ENCODE data around the gene MYO5A. TPM values are rescaled to one million over a fixed set of nuclear protein-coding genes. Genes with fewer than 3 reads are reported as not detected.
"Not testable (repeated sequence)": the region's sequence is repeated elsewhere in the genome, so short reads cannot be mapped to it uniquely, and the experiment has no call there.

MYO5A gene
- total RNA-seq, 1 donor from 2014 or later = 67.8 TPM

- peak; percentile 73 for DNase-seq (ENCODE audit: low spot score)
Observed at GRCh38 chr15:52466134-52466701, 62.5 kb downstream of the MYO5A start.

GRCh38 chr15:52464478-52464877 lies 64.2 kb downstream of the MYO5A start:
- DNase-seq (ENCODE audit: low spot score) = no peak

GRCh38 chr15:52464040-52464439 lies 64.6 kb downstream of the MYO5A start:
- DNase-seq (ENCODE audit: low spot score) = no peak

GRCh38 chr15:52463638-52464037 lies 65.0 kb downstream of the MYO5A start:
- no peak for DNase-seq (ENCODE audit: low spot score)

GRCh38 chr15:52462806-52463360 lies 65.8 kb downstream of the MYO5A start:
- no peak for DNase-seq (ENCODE audit: low spot score)

GRCh38 chr15:52459701-52460100 lies 69.0 kb downstream of the MYO5A start:
- not testable (repeated sequence) for DNase-seq (ENCODE audit: low spot score)

- not testable (repeated sequence) for DNase-seq (ENCODE audit: low spot score)
Observed at GRCh38 chr15:52459265-52459664, 69.4 kb downstream of the MYO5A start.

GRCh38 chr15:52448011-52448890 lies 80.4 kb downstream of the MYO5A start:
- DNase-seq (ENCODE audit: low spot score) = no peak

- no peak for DNase-seq (ENCODE audit: low spot score)
Observed at GRCh38 chr15:52445954-52446353, 82.7 kb downstream of the MYO5A start.

GRCh38 chr15:52445553-52445952 lies 83.1 kb downstream of the MYO5A start:
- DNase-seq (ENCODE audit: low spot score) = no peak

- DNase-seq (ENCODE audit: low spot score) = not testable (repeated sequence)
Observed at GRCh38 chr15:52443205-52443604, 85.5 kb downstream of the MYO5A start.

- no peak for DNase-seq (ENCODE audit: low spot score)
Observed at GRCh38 chr15:52441841-52442240, 86.8 kb downstream of the MYO5A start.

GRCh38 chr15:52440946-52441345 lies 87.7 kb downstream of the MYO5A start:
- no peak for DNase-seq (ENCODE audit: low spot score)

- no peak for DNase-seq (ENCODE audit: low spot score)
Observed at GRCh38 chr15:52440414-52440813, 88.3 kb downstream of the MYO5A start.

GRCh38 chr15:52439470-52439869 lies 89.2 kb downstream of the MYO5A start:
- no peak for DNase-seq (ENCODE audit: low spot score)

GRCh38 chr15:52439042-52439441 lies 89.6 kb downstream of the MYO5A start:
- not testable (repeated sequence) for DNase-seq (ENCODE audit: low spot score)

- DNase-seq (ENCODE audit: low spot score) = no peak
Observed at GRCh38 chr15:52438047-52438446, 90.6 kb downstream of the MYO5A start.

GRCh38 chr15:52437646-52438045 lies 91.0 kb downstream of the MYO5A start:
- no peak for DNase-seq (ENCODE audit: low spot score)

- DNase-seq (ENCODE audit: low spot score) = no peak
Observed at GRCh38 chr15:52436981-52437380, 91.7 kb downstream of the MYO5A start.

GRCh38 chr15:52434885-52435284 lies 93.8 kb downstream of the MYO5A start:
- DNase-seq (ENCODE audit: low spot score) = no peak

GRCh38 chr15:52428297-52428696 lies 100.4 kb downstream of the MYO5A start:
- no peak for DNase-seq (ENCODE audit: low spot score)

- no peak for DNase-seq (ENCODE audit: low spot score)
Observed at GRCh38 chr15:52427804-52428203, 100.9 kb downstream of the MYO5A start.
